SKM-1 treated with dmso at 0.1 percent for 144 hours (cell line): Measurements from ENCODE around the gene RABGEF1.
"Not testable (repeated sequence)": the region's sequence is repeated elsewhere in the genome, so short reads cannot be mapped to it uniquely, and the experiment has no call there.

Experiments used
- DNase-seq: peaks from one replicate; lab custom pipeline; 2025; ENCODE audit not compliant: unreplicated experiment; lab: John Stamatoyannopoulos, UW

RABGEF1 gene

GRCh38 chr7:66807736-66808135 is 67.2 kb downstream of the RABGEF1 start:
- DNase-seq = no peak

- no peak for DNase-seq
These were observed 70.2 kb downstream of the RABGEF1 start for GRCh38 chr7:66810716-66811115.

GRCh38 chr7:66815186-66815875 is 74.8 kb downstream of the RABGEF1 start:
- not testable (repeated sequence) for DNase-seq

GRCh38 chr7:66815951-66816350 is 75.4 kb downstream of the RABGEF1 start:
- DNase-seq = no peak

GRCh38 chr7:66816658-66817057 is 76.1 kb downstream of the RABGEF1 start:
- not testable (repeated sequence) for DNase-seq

GRCh38 chr7:66817208-66817795 is 76.8 kb downstream of the RABGEF1 start:
- DNase-seq = peak; percentile 31

- not testable (repeated sequence) for DNase-seq
These were observed 77.4 kb downstream of the RABGEF1 start for GRCh38 chr7:66817956-66818355.

GRCh38 chr7:66824041-66824440 is 83.5 kb downstream of the RABGEF1 start:
- DNase-seq = no peak

- peak; percentile 62 for DNase-seq
These were observed 85.0 kb downstream of the RABGEF1 start for GRCh38 chr7:66825538-66825937.

GRCh38 chr7:66826649-66827048 is 86.1 kb downstream of the RABGEF1 start:
- no peak for DNase-seq

GRCh38 chr7:66830976-66831375 is 90.4 kb downstream of the RABGEF1 start:
- DNase-seq = not testable (repeated sequence)

GRCh38 chr7:66832531-66833351 is 92.2 kb downstream of the RABGEF1 start:
- DNase-seq = no peak

GRCh38 chr7:66837007-66837406 is 96.5 kb downstream of the RABGEF1 start:
- DNase-seq = peak; percentile 4

- DNase-seq = no peak
These were observed 97.1 kb downstream of the RABGEF1 start for GRCh38 chr7:66837661-66838060.

GRCh38 chr7:66839814-66840213 is 99.3 kb downstream of the RABGEF1 start:
- no peak for DNase-seq

- DNase-seq = no peak
These were observed 99.8 kb downstream of the RABGEF1 start for GRCh38 chr7:66840316-66840715.

GRCh38 chr7:66841898-66842297 is 101.4 kb downstream of the RABGEF1 start:
- DNase-seq = no peak

GRCh38 chr7:66843492-66843891 is 103.0 kb downstream of the RABGEF1 start:
- DNase-seq = not testable (repeated sequence)

- DNase-seq = peak; percentile 94
These were observed 104.2 kb downstream of the RABGEF1 start for GRCh38 chr7:66844552-66845378.

- no peak for DNase-seq
These were observed 105.0 kb downstream of the RABGEF1 start for GRCh38 chr7:66845379-66846095.
